Testis (tissue), 5 donors: ENCODE measurements around the gene SEMA3B. TPM values are rescaled to one million over a fixed set of nuclear protein-coding genes. Genes with fewer than 3 reads are reported as not detected.

Source experiments
- DNase-seq: peaks from one replicate; pipeline ENCODE4 v3.0.0-alpha.2; 2019
- H3K27ac ChIP-seq, 2 donors: fragments of 200-600 bp; sonication (generic); one replicate each; pipeline ENCODE4 v1.5.1; 2019
- H3K27me3 ChIP-seq: fragments of 200-600 bp; sonication (generic); one replicate; pipeline ENCODE4 v1.5.1; 2019
- H3K36me3 ChIP-seq: fragments of 200-600 bp; sonication (generic); one replicate; pipeline ENCODE4 v1.5.1; 2017; ENCODE audit warnings: low read depth; ENCODE audit errors: missing control alignments
- H3K4me1 ChIP-seq: fragments of 200-600 bp; sonication (generic); one replicate; pipeline ENCODE4 v1.5.1; 2019
- H3K4me3 ChIP-seq, 2 donors: fragments of 200-600 bp; sonication (generic); one replicate each; pipeline ENCODE4 v1.5.1; 2017 to 2019
- H3K9me3 ChIP-seq: fragments of 200-600 bp; sonication (generic); one replicate; pipeline ENCODE4 v1.5.1; 2017
- CTCF ChIP-seq, 3 experiments: fragments of 450-650 bp in 2 of 3; fragments of 200-600 bp in 1 of 3; sonication (generic) in 1 of 3; IDR thresholded peaks; one replicate each; pipeline ENCODE4 v1.5.1; 2016 to 2019; ENCODE audit warnings: antibody characterized with exemption in 3 of 3, mild to moderate bottlenecking in 2 of 3, moderate library complexity in 1 of 3
- POLR2A ChIP-seq: fragments of 450-650 bp; IDR thresholded peaks from one replicate; pipeline ENCODE4 v1.6.1; 2017; ENCODE audit warnings: antibody characterized with exemption, mild to moderate bottlenecking, moderate library complexity
- WGBS, 2 donors: methylation state at CpG; one replicate each; pipeline ENCODE4 v1.1.5; 2018; 5-methylcytosine and 5-hydroxymethylcytosine counted together
- intact Hi-C: fragments of 100-400 bp; cut with DNase I; formaldehyde crosslinking; loops from one replicate; pipeline ENCODE4 v1.15.1; 2023; ENCODE audit warnings: low total_unique reads
- long read RNA-seq, 2 donors: transcript quantifications; one replicate each; lab custom pipeline, GENCODE V29; 2026
- polyA plus RNA-seq: library from polyadenylated mRNA; stranded (reverse); fragments of 350-450 nt; fragmentation: Illumina TruSeq; extraction: RNeasy Lipid Tissue Mini Kit (QIAGEN cat#74804); gene quantifications from one replicate; pipeline ENCODE4 v1.2.3, GENCODE V29; 2014; ENCODE audit warnings: low read depth, low replicate concordance; ENCODE audit not compliant: insufficient read depth
- total RNA-seq, 2 donors: library from RNA; depleted of rRNA; stranded (reverse); fragments of >200 nt; gene quantifications; one replicate each; pipeline ENCODE4 v1.2.3, GENCODE V29; 2016

SEMA3B gene
- total RNA-seq (10 to 100 TPM; 12.9 to 26.7 TPM), polyA plus RNA-seq (30.2 TPM)
- long read RNA-seq, donor 1, partial matches to known transcripts = 0 of 3 reads
- long read RNA-seq, donor 1, other reads (novel, unspliced or antisense) = 0 of 3 reads
- long read RNA-seq, donor 2 = 0 reads

- 38 to 43% methylated on average over 2 to 19 of the region's 21 CpGs for WGBS, 2 donors
- intact Hi-C loops = no loop called here
- H3K4me1 ChIP-seq = peaks cover 63% of the 10 kb centered on the region
These were observed at the start of gene SEMA3B for GRCh38 chr3:50268703-50269451. Gene SEMA3B, plus strand, starts transcription at chr3:50269147. Its CDS starts 94 bp downstream, at chr3:50269241.

GRCh38 chr3:50219285-50219684, 49.7 kb upstream of the SEMA3B start:
- Histone ChIP-seq H3K27ac (no peak overlapping the region), H3K9me3 (no peaks in the 10 kb centered on the region), H3K36me3 (no peaks in the 10 kb centered on the region), H3K27me3 (no peaks in the 10 kb centered on the region), H3K4me1 (no peaks in the 10 kb centered on the region), H3K4me3 (no peak overlapping the region)
- DNase-seq = no peak
- intact Hi-C loops = no loop called here
- TF ChIP-seq POLR2A (no peak), CTCF (IDR thresholded peaks at IDR 0.05) (no peak)
- 91 to 92% methylated on average over 5 of the region's 5 CpGs for WGBS, 2 donors

More at GRCh38 chr3:50268703-50269451, at the start of gene SEMA3B:
- Histone ChIP-seq H3K9me3 (no peaks in the 10 kb centered on the region), H3K27me3 (no peaks in the 10 kb centered on the region), H3K4me3 (no peak within 1 kb of the TSS), H3K36me3 (no peaks in the 10 kb centered on the region), H3K27ac (no peak within 1 kb of the TSS)
- TF ChIP-seq CTCF (IDR thresholded peaks at IDR 0.05) = no peak
- no peak for TF ChIP-seq POLR2A
- DNase-seq = peak; percentile 65

- no peak for TF ChIP-seq CTCF (IDR thresholded peaks at IDR 0.05)
- no peak for TF ChIP-seq POLR2A
These were observed 48.8 kb upstream of the SEMA3B start for GRCh38 chr3:50220109-50220508.

GRCh38 chr3:50221051-50221410, 47.9 kb upstream of the SEMA3B start:
- H3K36me3 ChIP-seq = no peaks in the 10 kb centered on the region
- DNase-seq = no peak
- TF ChIP-seq CTCF (IDR thresholded peaks at IDR 0.05) = no peak
- no peak for TF ChIP-seq POLR2A
- no peaks in the 10 kb centered on the region for H3K9me3 ChIP-seq
- H3K4me3 ChIP-seq = no peak overlapping the region
- intact Hi-C loops = no loop called here
- no peak overlapping the region for H3K27ac ChIP-seq
- WGBS, 2 donors = 79 to 88% methylated on average over 4 of the region's 4 CpGs
- peaks cover under 1% of the 10 kb centered on the region for H3K4me1 ChIP-seq
- no peaks in the 10 kb centered on the region for H3K27me3 ChIP-seq

More at GRCh38 chr3:50220109-50220508, 48.8 kb upstream of the SEMA3B start:
- Histone ChIP-seq H3K27ac (no peak overlapping the region), H3K4me3 (no peak overlapping the region), H3K9me3 (no peaks in the 10 kb centered on the region), H3K27me3 (no peaks in the 10 kb centered on the region), H3K4me1 (no peaks in the 10 kb centered on the region), H3K36me3 (no peaks in the 10 kb centered on the region)
- DNase-seq = no peak
- intact Hi-C loops = no loop called here
- WGBS, 2 donors = 51 to 67% methylated on average over 6 of the region's 6 CpGs
